GM21825 (cell line): ENCODE measurements around the gene MAP6.
"Not testable (repeated sequence)": the region's sequence is repeated elsewhere in the genome, so short reads cannot be mapped to it uniquely, and the experiment has no call there.

Experiments
- ATAC-seq: cut with Tn5 transposase; IDR thresholded peaks from one replicate; pipeline ENCODE4 v1.9.1; 2021; ENCODE audit warnings: mild to moderate bottlenecking, moderate library complexity; ENCODE audit not compliant: unreplicated experiment

MAP6 gene

DNA sequence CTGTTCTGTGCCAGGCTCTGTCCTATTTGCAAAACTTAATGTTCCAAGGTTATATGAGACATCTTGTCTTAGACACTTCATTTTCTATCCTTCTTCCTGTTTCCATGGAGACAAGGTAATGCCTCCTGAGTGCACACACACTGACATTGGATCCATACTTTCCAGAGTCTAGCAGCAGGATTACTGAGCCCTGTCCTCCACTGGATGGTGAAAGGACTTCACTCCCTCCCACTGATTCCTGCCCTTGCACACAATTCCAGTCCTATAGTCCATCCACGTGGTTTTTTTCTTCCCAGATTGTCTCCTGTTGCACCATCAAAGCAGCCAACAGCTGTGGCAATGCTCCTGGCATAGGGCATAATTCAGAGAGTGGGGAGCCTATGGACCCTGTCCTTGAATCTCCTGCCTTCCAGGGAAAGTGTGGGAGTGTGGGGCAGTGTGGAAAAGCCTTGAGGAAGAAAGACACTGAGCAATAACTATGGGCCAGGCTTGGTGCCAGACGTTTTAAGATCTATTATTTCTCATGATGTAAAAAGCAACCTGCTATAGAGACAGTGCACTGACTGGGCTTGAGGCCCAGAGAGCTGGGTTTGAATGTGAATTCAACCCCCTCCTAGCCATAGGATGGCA lies 75.4 kb downstream of the MAP6 start:
- no peak for ATAC-seq

DNA sequence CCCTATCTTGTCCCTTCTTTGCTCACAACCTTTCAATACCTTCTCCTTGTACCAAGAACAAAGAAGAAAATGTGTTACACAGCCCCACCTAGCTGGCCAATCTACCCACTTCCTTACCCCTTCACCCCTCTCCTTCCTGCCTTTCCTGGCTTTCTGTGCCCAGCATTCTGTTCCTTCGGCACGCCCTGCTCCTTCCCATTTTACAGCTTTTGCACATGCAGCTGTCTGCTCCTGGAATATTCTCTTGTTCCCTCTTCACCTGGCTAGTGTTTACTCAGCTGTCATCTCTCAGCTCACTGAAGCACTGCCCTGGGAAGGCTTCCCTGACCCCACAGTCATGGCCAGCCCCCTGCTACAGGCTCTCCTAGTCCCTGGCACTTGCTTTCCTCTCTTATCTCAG lies 76.1 kb downstream of the MAP6 start:
- no peak for ATAC-seq

DNA sequence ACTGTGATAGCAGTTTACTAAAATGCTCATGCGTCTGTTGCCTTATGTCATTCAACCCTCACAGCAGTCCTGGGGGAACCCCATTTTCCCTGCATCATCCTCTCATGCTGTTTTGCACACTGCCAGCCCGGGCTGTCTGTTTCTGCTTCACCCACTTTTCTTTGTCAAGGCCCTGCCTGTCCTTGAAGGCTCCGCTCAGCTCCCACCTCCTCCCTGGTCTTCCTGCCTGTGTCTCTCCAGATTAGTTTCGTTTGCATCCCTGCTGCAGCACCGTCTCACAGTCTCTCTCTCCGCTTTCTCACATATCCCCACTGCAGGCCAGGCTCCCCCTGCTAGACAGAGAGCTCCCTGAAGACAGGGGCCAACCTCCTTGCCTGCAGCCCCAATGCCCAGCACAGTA lies 76.9 kb downstream of the MAP6 start:
- no peak for ATAC-seq

DNA sequence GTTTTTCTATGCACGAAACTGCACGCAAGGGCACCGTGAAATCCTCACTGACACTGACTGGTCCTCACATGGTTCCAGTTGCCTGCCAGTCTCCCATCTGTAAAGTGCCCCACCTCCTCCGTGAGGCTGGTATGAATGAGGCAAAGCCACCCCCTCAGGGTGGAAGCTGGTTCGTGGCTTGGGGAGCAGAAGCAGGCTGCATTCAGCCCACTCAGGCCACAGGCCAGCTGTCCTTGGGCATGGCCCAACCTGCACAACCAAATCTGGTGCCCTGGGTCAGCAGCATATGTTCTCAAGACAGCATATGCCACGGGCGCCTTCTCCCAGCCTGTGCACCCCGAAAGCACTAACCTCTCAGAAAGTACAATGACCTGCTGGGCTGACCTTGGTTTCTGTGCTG lies 77.5 kb downstream of the MAP6 start:
- ATAC-seq = no peak

DNA sequence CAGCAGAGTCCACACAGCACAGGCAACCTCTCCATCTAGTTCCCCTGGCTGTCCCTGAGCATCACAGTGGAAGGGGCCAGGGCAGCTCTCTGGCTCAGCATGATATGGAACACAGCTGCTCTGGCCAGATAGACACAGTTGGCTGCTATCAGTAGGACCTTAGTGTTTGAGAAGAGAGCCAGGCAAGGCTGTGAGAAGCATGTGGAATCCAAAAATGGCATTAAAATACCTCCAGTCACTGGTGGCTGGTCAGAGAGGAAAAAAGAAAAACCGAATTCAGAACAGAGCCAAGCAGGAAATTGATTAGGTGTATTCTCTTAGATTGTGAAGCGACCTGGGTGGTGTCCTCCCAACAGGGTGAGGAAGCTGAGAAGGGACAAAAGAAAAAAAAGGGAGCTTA lies 78.9 kb downstream of the MAP6 start:
- ATAC-seq = no peak

DNA sequence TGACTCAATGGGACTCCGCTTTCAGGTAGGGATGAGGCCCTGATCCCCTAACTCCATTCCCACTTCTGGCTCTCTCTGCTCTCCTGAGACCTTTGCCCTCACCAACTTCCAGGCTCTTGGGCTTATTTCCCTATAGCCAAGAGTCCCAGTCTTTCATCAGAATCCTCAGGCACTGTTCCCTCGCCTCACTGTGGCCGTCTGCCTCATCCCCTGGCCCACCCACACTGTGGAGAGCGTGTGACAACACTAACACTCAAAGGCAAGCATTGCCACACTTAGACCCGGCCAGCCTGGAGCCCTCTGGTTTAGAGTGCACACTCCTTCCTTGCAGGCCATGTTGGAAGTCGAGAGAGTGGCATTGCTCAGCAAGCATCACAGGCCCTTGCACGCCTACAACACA lies 79.8 kb downstream of the MAP6 start:
- no peak for ATAC-seq

DNA sequence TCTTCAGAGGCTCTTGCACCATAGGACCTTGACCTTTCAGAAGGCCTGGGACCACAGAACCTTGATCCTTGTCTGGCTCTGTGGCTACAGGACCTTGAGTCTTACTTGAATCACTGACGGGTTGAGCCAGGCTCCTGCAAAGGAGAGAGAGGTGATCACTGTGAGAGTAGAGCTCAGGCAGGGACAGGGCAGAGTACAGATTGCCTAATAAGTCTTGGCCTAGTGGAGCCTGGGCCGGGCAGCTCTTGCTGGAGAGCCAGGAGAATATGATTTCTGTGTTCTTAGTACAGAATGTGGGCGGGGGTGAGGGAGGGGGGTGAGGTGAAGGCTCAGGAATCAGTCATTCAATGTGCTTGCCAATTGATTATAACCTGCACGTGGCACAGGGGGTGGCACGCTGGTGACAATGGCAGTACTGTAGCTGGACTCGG lies 80.8 kb downstream of the MAP6 start:
- ATAC-seq = no peak

DNA sequence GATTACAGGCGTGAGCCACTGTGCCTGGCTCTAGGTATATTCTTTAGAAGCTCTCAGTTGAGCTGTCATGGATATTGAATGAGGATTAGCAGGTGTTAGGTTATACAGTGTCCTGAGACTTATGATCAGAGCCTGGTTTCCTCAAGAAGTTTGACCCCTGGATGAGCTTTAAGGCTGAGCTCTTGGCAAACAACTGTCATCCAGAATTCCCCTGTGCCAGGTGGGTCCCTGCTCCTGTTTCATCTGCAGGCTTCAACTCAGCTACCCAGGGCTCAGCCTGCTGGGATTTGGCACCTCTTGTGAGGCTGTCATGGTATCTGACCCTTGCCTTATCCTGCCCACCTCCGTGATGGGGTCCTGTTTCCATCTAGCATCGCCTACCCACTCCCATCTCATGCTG lies 82.4 kb downstream of the MAP6 start:
- ATAC-seq = no peak

DNA sequence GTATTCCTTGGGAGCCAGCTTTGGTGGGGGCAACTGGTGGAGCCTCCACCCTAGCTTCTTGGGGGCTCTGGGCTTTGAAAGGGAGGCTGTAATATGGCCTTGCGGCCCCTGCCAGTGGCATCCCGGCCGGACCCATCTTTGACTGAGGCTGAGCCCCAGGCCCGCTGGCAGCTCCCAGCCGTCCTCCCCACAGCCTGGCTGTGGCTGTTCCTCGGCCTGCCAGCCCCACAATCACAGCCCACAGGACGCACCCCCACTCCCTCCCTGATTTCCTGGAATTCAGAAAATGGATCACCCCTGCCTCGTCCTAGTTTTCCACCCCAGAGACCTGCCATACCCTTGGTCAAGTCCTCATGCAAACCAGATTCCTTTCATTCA lies 83.6 kb downstream of the MAP6 start:
- no peak for ATAC-seq

DNA sequence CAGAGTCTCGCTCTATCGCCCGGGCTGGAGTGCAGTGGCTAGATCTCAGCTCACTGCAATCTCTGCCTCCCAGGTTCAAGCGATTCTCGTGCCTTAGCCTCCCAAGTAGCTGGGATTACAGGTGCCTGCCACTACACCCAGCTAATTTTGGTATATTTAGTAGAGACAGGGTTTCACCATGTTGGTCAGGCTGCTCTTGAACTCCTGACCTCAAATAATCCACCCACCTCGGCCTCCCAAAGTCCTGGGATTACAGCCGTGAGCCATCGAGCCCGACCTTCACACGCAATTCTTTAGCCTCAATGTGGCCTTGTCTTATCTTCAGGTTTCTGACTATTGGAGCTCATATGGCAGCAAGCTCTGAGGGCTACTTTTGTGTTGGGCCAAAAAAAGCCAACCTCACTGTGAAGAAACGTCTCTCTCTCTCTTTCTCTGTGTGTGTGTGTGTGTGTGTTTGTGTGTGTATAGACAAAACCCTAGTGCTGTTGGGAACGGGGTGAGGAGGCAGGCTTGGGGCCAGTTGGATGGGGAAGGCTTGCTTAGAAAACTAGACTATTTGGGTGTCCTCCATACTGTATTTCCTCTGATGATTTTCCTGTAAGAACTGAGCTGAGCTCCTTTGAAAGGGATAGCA lies 84.1 kb downstream of the MAP6 start:
- ATAC-seq = not testable (repeated sequence)

DNA sequence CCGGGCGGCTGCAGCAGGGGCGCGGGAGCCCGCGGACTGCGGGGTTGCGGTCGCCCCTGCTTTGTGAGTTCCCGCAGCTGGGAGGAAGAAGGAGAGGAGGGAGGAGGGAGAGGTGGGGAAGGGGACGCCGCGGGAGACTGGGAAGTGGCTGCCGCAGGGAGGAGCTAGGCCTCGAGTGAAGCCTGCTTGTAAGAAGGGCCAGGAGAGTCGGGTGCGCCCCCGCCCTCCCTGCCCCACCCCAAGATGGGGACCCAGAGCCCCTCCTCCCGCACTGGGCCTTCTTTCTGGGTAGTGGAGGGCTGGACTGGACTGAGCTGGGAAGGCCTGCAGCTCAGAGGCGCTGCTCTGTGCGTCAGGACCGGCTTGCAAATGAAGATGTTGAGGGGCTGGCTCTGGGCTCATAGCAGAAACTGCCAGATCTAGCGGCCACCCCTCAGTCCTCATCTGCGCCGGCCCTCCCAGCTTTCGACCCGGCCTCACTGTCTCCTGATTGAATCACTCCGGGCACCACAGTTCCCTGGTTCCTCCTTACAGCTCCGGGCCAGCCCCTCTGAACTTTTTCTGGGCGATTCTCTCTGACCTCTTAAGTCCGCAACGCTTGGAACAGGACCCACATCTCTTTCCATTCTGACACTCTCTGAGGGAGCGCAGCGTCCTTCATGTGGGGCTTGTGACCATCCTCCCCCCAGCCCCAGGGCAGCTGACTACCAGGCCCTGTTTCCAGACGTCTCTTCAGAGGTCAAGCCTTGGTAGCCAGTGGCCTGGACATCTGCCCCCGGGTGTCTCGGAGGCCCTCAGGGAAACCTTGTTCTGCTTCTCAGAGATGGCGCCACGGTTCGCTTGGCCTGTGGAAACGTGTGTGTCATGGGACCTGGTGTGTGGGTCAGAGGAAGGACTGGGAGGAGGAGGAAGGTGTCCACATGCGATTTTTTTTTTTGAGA lies 84.8 kb downstream of the MAP6 start:
- no peak for ATAC-seq

DNA sequence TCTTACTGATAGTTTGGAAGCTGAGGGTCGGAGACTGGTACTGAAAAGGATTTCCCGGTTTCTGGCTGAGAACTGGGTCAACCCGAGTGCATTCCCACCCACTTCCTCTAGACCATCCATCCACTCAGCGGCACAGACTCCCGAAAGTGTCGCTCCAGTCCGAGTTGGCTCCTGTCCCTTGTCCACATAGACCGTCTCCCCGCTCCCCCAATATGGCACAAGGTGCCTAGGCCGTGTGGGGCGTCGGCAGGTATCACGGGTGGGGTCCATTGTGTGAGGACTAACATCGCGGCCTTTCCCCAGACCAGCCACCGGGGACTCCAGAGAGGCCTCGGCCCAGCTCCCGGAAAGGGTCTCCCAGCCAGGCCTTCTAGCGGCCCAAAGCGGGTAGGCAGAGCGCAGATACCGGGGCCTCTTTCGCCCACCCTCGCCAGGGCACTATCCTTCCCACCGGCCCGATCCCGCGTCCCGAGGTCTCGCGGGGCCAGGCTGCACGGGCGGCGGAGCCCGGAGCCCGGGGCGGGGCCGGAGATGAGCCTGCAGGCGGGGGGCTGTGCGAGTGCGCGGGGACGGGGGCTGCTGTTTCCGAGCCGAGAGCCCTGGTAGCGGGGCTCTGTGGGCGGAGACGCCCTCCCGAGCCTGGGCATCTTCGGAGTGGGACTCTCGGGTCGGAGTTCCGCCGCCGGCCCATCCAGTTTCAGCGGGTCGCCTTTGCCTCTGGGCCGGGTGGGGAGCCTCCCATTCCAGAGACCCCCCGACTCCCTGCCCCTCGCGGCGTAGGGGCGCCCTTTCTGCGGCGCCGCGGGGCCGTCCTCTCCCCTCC lies 85.7 kb downstream of the MAP6 start:
- no peak for ATAC-seq

DNA sequence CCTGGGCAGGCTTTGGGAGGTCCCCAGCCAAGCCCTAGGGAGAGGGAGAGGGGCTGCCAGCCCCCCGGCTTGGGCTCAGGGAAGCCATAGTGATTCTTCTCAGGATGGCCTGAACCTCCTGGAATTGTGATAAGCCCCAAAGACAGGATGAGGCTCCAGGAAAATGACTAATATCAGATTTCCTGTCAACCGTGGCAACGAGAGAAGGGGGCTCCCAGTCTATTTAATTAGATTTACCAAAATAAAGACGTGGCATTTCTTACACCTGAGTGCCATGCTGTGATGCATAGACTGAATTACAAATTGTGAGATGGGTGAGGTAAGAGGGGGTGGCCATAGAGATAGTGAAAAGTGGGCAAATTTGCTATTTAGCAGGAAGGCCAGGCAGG lies 86.3 kb downstream of the MAP6 start:
- no peak for ATAC-seq

DNA sequence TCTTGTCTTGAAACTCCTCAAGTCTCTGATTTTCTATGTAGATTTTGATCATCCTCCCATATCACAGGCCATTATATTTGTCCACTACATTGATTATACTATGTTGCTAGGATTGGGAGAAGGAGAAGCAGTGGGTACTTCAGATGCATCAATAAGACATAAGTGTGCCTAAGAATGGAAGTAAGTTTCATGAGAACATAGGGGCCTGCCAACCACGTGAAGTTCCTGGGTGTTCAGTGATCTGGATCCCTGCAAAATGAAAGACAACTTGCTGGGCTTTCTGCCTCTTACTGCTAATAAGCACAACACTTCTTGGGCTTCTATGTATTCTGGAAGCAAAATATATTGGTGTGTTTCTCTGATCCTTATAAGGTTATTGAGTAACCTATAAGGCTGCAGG lies 89.0 kb downstream of the MAP6 start:
- no peak for ATAC-seq

DNA sequence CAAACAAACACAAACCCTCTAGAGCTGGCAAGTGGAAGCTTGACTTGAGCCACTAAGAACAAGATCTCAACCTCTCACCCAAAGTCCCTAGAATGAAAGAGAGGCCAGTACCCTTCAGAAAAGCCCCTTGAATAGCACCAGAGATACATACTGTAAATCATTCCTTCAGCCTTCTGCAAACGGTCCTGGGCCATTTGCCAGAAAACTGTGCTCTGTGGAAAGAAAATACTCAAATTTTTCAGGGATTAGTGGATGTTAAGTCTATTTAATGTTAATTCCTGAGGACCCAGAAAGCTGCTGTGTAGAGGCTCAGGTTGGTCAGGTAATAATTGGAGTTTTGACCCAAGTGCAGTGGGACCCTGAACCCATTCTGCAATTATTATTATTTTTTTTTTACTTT lies 89.9 kb downstream of the MAP6 start:
- ATAC-seq = no peak

DNA sequence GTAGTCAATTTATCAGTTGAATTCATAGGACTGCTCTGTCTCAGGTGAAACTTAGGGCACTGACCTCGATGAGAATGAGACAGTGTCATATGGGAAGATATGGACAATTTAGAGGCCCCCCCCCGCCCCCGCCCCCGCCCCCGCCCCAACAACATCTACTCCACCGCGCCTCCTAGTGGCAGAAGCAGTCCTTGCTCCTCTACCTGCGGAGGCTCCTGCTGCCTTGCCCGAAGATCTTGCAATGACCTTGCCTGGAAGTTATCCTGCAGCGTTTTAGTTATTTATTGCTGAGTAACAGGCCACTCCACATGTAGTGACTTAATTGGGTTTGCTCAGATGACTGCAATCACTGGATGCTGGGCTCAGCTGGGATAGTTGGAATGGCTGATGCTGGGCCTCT lies 91.6 kb downstream of the MAP6 start:
- no peak for ATAC-seq

DNA sequence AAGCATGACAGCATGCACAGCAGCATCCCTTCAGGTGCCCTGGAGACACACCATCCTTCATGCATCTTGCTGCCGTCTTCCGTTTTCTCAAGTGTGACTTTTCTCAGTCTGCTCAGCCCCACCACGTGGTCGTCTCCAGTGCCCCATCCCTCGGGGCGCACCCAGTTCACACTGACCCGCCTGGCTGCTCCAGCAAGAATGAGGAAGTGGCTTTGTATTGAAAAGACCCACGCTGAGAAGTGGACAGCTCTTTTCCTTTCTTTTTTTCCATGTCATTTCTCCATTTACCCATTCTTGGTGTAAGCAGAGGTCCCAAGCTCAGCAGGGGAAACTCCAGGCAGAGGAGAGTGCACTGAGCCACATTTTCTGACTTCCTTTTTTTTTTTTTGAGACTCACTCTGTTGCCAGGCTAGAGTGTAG lies 92.3 kb downstream of the MAP6 start:
- no peak for ATAC-seq

DNA sequence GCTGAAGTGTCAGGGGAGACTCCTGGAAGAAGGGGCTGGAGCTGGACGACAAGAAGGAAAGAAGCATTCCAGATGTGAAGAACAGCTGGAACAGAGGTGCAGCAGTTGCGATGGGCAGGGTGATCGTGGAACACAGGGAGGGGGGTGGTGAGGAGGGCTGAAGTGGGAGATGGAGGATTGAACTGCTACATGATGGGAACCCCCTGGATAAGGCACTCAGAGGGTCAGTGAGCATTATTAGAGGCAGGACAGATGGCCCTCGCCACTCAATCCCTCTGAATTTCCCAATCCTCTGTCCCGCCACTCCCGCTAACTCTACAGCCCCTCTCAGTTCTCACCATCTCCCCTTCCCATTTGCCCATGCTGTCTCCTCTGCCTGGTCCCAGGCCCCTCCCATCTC lies 92.8 kb downstream of the MAP6 start:
- no peak for ATAC-seq

DNA sequence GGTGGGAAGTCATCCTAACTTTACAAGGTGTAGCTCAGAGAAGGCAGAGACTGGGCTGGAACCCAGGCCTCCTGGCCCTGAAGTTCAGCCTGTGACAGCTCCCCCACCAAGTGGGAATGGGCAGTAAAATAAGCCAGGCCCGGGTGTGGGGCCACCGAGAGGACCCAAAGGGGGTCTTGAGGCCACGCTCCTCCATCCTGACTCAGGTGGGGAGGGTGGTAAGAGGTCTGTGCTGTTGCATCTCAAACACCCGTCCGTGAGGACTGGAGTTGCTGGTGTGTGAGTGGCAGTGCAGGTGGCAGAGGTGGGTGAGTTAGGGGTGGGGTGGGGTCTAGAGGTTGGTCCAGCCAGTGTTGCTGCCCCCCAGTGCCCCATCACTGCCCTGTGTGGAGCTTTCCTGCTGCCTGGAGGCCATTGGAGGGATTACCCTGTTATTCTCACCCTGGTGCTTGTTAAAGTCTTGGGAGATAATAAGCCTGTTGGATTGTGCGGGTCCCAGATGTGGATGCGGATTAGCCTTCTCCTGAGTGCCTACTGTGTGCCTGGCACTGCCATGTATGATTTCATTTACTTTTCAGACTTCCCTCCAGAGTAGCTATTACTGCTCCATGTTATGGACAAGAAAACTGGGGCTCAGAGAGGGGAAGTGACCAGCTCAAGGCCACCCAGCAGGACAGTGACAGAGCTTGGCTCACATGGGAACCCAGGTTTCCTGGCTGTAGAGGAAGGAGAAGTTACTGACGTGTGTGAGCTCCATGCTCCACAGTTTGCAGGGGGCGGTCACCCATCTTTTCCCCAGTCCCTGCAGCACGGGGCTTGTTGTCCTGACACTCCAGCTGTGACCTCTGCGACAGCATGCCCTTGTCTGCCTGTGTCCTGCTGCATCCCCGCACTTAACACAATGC lies 93.9 kb downstream of the MAP6 start:
- ATAC-seq = no peak

DNA sequence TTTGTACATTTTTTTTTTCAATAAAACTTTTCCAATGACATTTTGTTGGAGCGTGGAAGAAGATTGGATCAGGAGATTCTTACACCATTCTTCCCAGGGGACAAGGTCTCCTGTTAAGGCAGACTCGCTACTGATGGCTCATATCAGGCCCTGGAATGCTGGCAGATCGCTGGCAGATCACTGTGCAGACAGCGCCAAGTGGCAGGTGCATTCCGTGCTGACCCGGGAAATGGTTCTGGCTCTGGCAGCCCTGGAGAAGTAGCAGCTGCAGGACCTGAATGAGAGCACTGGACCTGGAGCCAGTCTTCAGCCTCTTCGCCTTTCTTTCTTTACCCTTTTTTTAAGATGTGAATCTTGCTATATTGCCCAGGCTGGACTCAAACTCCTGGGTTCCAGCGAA lies 96.1 kb downstream of the MAP6 start:
- ATAC-seq = no peak
